ENCODE data around the gene LCE1E. TPM values are rescaled to one million over a fixed set of nuclear protein-coding genes. Genes with fewer than 3 reads are reported as not detected.

The LCE1E gene
- total RNA-seq, 1 experiment from 2014 or later: not detected

Other genes starting within 250 kb of the LCE1E start
- not detected in 2 replicates for gene LCE3E, start 219.5 kb upstream of the LCE1E start, total RNA-seq (2014; rRNA removed; shearing (Covaris generic); ENCODE audit: low replicate concordance)
- not detected in 2 replicates for gene LCE3D, start 205.7 kb upstream of the LCE1E start, total RNA-seq (2014; rRNA removed; shearing (Covaris generic); ENCODE audit: low replicate concordance)
- gene LCE3C, start 186.0 kb upstream of the LCE1E start, total RNA-seq (2014; rRNA removed; shearing (Covaris generic); ENCODE audit: low replicate concordance): not detected in 2 replicates
- gene LCE3B, start 172.4 kb upstream of the LCE1E start, total RNA-seq (2014; rRNA removed; shearing (Covaris generic); ENCODE audit: low replicate concordance): not detected in 2 replicates
- not detected in 2 replicates for gene LCE3A, start 163.2 kb upstream of the LCE1E start, total RNA-seq (2014; rRNA removed; shearing (Covaris generic); ENCODE audit: low replicate concordance)
- gene LCE2D, start 122.9 kb upstream of the LCE1E start, total RNA-seq (2014; rRNA removed; shearing (Covaris generic); ENCODE audit: low replicate concordance): not detected in 2 replicates
- gene LCE2C, start 111.0 kb upstream of the LCE1E start, total RNA-seq (2014; rRNA removed; shearing (Covaris generic); ENCODE audit: low replicate concordance): not detected in 2 replicates
- gene LCE2B, start 100.1 kb upstream of the LCE1E start, total RNA-seq (2014; rRNA removed; shearing (Covaris generic); ENCODE audit: low replicate concordance): not detected in 2 replicates
- gene LCE2A, start 87.9 kb upstream of the LCE1E start, total RNA-seq (2014; rRNA removed; shearing (Covaris generic); ENCODE audit: low replicate concordance): not detected in 2 replicates
- not detected in 2 replicates for gene LCE4A, start 78.1 kb upstream of the LCE1E start, total RNA-seq (2014; rRNA removed; shearing (Covaris generic); ENCODE audit: low replicate concordance)
- gene KPRP, start 28.2 kb upstream of the LCE1E start, total RNA-seq (2014; rRNA removed; shearing (Covaris generic); ENCODE audit: low replicate concordance): not detected in 2 replicates
- gene LCE1F, start 11.1 kb upstream of the LCE1E start, total RNA-seq (2014; rRNA removed; shearing (Covaris generic); ENCODE audit: low replicate concordance): not detected in 2 replicates
- not detected in 2 replicates for gene LCE1D, start 10.5 kb downstream of the LCE1E start, total RNA-seq (2014; rRNA removed; shearing (Covaris generic); ENCODE audit: low replicate concordance)
- not detected in 2 replicates for gene LCE1C, start 20.4 kb downstream of the LCE1E start, total RNA-seq (2014; rRNA removed; shearing (Covaris generic); ENCODE audit: low replicate concordance)
- not detected in 2 replicates for gene LCE1B, start 25.7 kb downstream of the LCE1E start, total RNA-seq (2014; rRNA removed; shearing (Covaris generic); ENCODE audit: low replicate concordance)
- not detected in 2 replicates for gene LCE1A, start 41.2 kb downstream of the LCE1E start, total RNA-seq (2014; rRNA removed; shearing (Covaris generic); ENCODE audit: low replicate concordance)
- gene LCE6A, start 56.6 kb downstream of the LCE1E start, total RNA-seq (2014; rRNA removed; shearing (Covaris generic); ENCODE audit: low replicate concordance): not detected in 2 replicates
- gene LCE7A, start 73.7 kb downstream of the LCE1E start, total RNA-seq (2014; rRNA removed; shearing (Covaris generic); ENCODE audit: low replicate concordance): not detected in 2 replicates
- gene SMCP, start 92.1 kb downstream of the LCE1E start, total RNA-seq (2014; rRNA removed; shearing (Covaris generic); ENCODE audit: low replicate concordance): not detected in 2 replicates
- gene IVL, start 122.3 kb downstream of the LCE1E start, total RNA-seq (2014; rRNA removed; shearing (Covaris generic); ENCODE audit: low replicate concordance): not detected in 2 replicates
- gene SPRR5, start 160.9 kb downstream of the LCE1E start, total RNA-seq (2014; rRNA removed; shearing (Covaris generic); ENCODE audit: low replicate concordance): not detected in 2 replicates
- not detected in 2 replicates for gene SPRR4, start 184.4 kb downstream of the LCE1E start, total RNA-seq (2014; rRNA removed; shearing (Covaris generic); ENCODE audit: low replicate concordance)
- not detected in 2 replicates for gene SPRR1A, start 197.8 kb downstream of the LCE1E start, total RNA-seq (2014; rRNA removed; shearing (Covaris generic); ENCODE audit: low replicate concordance)
- gene SPRR3, start 215.5 kb downstream of the LCE1E start, total RNA-seq (2014; rRNA removed; shearing (Covaris generic); ENCODE audit: low replicate concordance): not detected in 2 replicates
- not detected in 2 replicates for gene SPRR1B, start 244.9 kb downstream of the LCE1E start, total RNA-seq (2014; rRNA removed; shearing (Covaris generic); ENCODE audit: low replicate concordance)

Data from Caki2 (cell line).